Osteocyte (in vitro differentiated cells): ENCODE measurements around the gene IFNG-AS1. TPM values are rescaled to one million over a fixed set of nuclear protein-coding genes. Genes with fewer than 3 reads are reported as not detected.

Experiments
- DNase-seq: peaks from one replicate; pipeline ENCODE4 v3.0.0; 2021; ENCODE audit warnings: mixed read lengths; ENCODE audit not compliant: unreplicated experiment; ENCODE audit errors: extremely low spot score
- H3K27ac Mint-ChIP-seq: one replicate; pipeline ENCODE4 v1.8.0; 2021; ENCODE audit warnings: mild to moderate bottlenecking, mixed read lengths; ENCODE audit not compliant: unreplicated experiment
- H3K27me3 Mint-ChIP-seq: one replicate; pipeline ENCODE4 v1.8.0; 2021; ENCODE audit warnings: mixed read lengths; ENCODE audit not compliant: unreplicated experiment
- H3K36me3 Mint-ChIP-seq: one replicate; pipeline ENCODE4 v1.8.0; 2021; ENCODE audit warnings: mixed read lengths; ENCODE audit not compliant: unreplicated experiment
- H3K4me1 Mint-ChIP-seq: one replicate; pipeline ENCODE4 v1.8.0; 2021; ENCODE audit warnings: mixed read lengths; ENCODE audit not compliant: unreplicated experiment
- H3K4me3 Mint-ChIP-seq: one replicate; pipeline ENCODE4 v1.8.0; 2021; ENCODE audit warnings: mild to moderate bottlenecking, moderate library complexity, mixed read lengths; ENCODE audit not compliant: unreplicated experiment
- H3K9me3 Mint-ChIP-seq: one replicate; pipeline ENCODE4 v1.8.0; 2021; ENCODE audit warnings: mixed read lengths; ENCODE audit not compliant: unreplicated experiment
- total RNA-seq: library from RNA; stranded (reverse); gene quantifications from 2 replicates; pipeline ENCODE4 v1.2.1, GENCODE V29; 2021
- TF ChIP-seq, protein P1 (sequence below): fragments of 200-600 bp; sonication (generic); IDR thresholded peaks from 2 replicates; pipeline ENCODE4 v1.5.0; 2021; ENCODE audit warnings: antibody characterized with exemption, mild to moderate bottlenecking, moderate library complexity

Gene IFNG-AS1
- total RNA-seq, 1 donor from 2014 or later: not detected

DNA sequence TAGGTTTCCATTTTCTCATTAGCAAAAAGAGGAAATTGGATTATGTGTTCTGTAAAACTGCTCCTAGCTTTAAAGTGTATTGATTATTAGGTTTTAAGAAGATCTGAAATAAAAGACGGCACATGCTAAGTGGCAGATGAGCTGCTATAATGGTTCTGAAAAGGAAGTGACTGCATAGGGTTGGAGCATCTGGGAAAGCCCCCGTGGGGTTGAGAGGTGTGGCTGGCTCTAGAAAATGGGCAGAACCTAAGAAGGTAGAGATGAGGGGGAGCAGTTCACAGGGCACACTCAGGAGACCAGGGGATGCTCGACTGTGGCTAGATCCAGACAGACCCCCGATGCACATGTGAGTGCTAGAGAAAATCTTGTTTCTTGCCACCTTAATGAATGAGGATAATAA, 1.9 kb downstream of the IFNG-AS1 start:
- H3K4me1 Mint-ChIP-seq: no peaks in the 10 kb centered on the region
- no peak overlapping the region for H3K4me3 Mint-ChIP-seq
- no peak for DNase-seq
- no peaks in the 10 kb centered on the region for H3K27me3 Mint-ChIP-seq
- no peak overlapping the region for H3K27ac Mint-ChIP-seq
- no peaks in the 10 kb centered on the region for H3K36me3 Mint-ChIP-seq
- no peaks in the 10 kb centered on the region for H3K9me3 Mint-ChIP-seq
- TF ChIP-seq, protein P1, sequence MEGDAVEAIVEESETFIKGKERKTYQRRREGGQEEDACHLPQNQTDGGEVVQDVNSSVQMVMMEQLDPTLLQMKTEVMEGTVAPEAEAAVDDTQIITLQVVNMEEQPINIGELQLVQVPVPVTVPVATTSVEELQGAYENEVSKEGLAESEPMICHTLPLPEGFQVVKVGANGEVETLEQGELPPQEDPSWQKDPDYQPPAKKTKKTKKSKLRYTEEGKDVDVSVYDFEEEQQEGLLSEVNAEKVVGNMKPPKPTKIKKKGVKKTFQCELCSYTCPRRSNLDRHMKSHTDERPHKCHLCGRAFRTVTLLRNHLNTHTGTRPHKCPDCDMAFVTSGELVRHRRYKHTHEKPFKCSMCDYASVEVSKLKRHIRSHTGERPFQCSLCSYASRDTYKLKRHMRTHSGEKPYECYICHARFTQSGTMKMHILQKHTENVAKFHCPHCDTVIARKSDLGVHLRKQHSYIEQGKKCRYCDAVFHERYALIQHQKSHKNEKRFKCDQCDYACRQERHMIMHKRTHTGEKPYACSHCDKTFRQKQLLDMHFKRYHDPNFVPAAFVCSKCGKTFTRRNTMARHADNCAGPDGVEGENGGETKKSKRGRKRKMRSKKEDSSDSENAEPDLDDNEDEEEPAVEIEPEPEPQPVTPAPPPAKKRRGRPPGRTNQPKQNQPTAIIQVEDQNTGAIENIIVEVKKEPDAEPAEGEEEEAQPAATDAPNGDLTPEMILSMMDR: no peak

DNA sequence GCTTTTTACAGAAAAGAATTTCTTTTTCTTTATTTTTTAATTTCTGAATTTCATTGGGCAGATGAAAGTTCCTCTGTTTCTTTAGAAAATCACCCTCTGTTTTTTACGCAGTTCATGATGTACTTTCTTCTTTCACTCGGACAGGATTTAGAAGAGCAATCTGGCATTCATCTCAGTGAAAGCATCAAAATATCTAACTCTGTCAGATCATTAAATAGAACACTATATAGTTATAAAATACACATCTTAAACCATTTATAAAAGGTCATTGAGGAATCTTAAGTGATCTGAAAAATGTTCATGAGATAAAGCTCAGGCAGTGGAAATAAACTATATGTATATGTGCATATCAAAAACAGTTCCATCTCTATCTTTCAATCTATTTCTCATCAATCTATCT, 3.9 kb downstream of the IFNG-AS1 start:
- Mint-ChIP-seq H3K4me3 (no peak overlapping the region), H3K27ac (no peak overlapping the region), H3K9me3 (no peaks in the 10 kb centered on the region), H3K27me3 (no peaks in the 10 kb centered on the region), H3K36me3 (no peaks in the 10 kb centered on the region), H3K4me1 (no peaks in the 10 kb centered on the region)
- DNase-seq: no peak
- TF ChIP-seq, protein P1: no peak

DNA sequence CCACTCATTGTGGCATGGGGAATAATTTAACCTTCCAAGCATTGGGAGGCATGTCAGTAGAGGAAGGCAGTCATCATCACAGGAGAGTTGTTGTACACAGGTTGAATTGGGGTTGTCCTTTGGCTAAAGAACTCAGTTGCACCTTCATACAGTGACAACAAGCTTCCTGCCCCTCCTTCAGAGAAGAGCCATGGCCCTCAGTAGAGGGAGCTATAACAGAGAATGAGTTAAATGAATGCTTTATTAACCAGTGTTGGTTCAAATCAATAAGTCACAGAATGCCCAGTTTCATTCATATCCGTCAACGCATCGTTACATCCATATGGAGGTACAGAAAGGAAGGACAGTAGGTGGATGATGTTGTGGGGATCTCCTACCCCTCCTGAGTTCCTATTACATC, 4.8 kb downstream of the IFNG-AS1 start:
- Mint-ChIP-seq H3K27ac (no peak overlapping the region), H3K27me3 (no peaks in the 10 kb centered on the region), H3K4me1 (no peaks in the 10 kb centered on the region), H3K4me3 (no peak overlapping the region), H3K36me3 (no peaks in the 10 kb centered on the region), H3K9me3 (no peaks in the 10 kb centered on the region)
- TF ChIP-seq, protein P1: no peak
- no peak for DNase-seq

DNA sequence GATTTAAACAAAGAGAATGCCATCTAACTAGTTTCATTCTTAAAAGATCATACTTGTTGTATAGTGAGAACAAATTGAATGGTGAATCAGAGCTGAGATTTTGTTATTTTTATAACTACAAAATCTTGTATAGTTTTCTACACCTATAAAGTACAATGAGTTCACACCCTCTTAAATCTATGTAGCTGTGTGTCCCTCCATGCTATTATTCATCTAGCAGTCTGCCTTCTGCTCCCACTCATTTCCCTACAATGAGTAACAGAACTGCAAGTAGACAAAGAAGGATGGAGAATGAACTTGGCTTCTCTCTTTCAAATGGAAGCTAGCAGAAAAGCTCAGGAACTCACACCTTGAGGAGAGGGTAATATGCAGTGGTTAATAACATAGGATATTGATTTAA, 7.1 kb downstream of the IFNG-AS1 start:
- no peak for DNase-seq
- Mint-ChIP-seq H3K4me1 (no peaks in the 10 kb centered on the region), H3K27me3 (no peaks in the 10 kb centered on the region), H3K9me3 (no peaks in the 10 kb centered on the region), H3K27ac (no peak overlapping the region), H3K4me3 (no peak overlapping the region), H3K36me3 (no peaks in the 10 kb centered on the region)
- TF ChIP-seq, protein P1: no peak

DNA sequence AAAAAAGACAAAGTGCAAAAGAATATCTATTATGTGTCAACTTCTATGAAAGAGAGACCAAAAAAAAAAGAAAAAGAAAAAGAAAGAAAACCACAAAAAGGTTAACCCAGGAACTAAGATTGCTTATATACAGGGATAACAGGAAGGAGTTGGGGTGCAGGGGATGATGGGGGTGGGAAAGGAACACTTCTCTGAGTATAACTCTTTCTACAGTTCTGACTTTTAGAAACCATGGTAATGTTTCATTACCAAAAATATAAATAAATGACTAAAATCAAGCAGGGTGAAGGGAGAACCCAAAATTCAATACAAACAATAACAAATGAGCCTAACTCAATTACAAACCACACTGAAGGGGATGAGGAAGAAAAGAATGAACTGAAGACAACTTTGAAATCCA, 9.1 kb downstream of the IFNG-AS1 start:
- Mint-ChIP-seq H3K36me3 (no peaks in the 10 kb centered on the region), H3K9me3 (no peaks in the 10 kb centered on the region), H3K27me3 (no peaks in the 10 kb centered on the region), H3K4me1 (no peaks in the 10 kb centered on the region), H3K4me3 (no peak overlapping the region), H3K27ac (no peak overlapping the region)
- TF ChIP-seq, protein P1: no peak
- DNase-seq: no peak
